ENCODE data around the gene MAD1L1. TPM values are rescaled to one million over a fixed set of nuclear protein-coding genes. Genes with fewer than 3 reads are reported as not detected.
"Not testable (repeated sequence)": the region's sequence is repeated elsewhere in the genome, so short reads cannot be mapped to it uniquely, and the experiment has no call there.

MAD1L1 gene
- total and polyA plus RNA-seq, 2 of the 8 experiments (the other 6 are each of a cell fraction or from before 2014, with no cell fraction given), result 40.4 to 44.6 TPM

GRCh38 chr7:1838911-1839531, 393.7 kb downstream of the MAD1L1 start:
- H3K4me1 ChIP-seq (replicated peaks in 1 of 4; ENCODE audit: control insufficient read depth in 3 of 4, insufficient read depth in 4 of 4, low read length in 3 of 4); H3K27ac ChIP-seq (ENCODE audit: low read depth, low read length); H3K23ac ChIP-seq (ENCODE audit: insufficient read length); H3K14ac ChIP-seq (ENCODE audit: insufficient read length); H3K79me1 ChIP-seq (ENCODE audit: low read depth, low read length); H3K9me3 ChIP-seq (ENCODE audit: insufficient read depth in 2 of 2, low read depth in 1 of 2, low read length in 1 of 2); H4K20me1 ChIP-seq (replicated peaks in 1 of 2; ENCODE audit: control insufficient read depth in 1 of 2, insufficient read depth in 2 of 2, low read length in 2 of 2); H3K4me2 ChIP-seq (ENCODE audit: insufficient read depth in 1 of 2, low read depth in 2 of 2, low read length in 2 of 2); H2AFZ ChIP-seq (ENCODE audit: low read length); H2BK12ac ChIP-seq (ENCODE audit: low read depth, low read length); H2BK15ac ChIP-seq (ENCODE audit: low read length); H3K4ac ChIP-seq (replicated peaks; ENCODE audit: insufficient read length, low read depth, low read length); H4K5ac ChIP-seq (ENCODE audit: insufficient read length, low read depth, low read length); H3K56ac ChIP-seq (replicated peaks; ENCODE audit: insufficient read length, low read depth, low read length); H3K9ac ChIP-seq (replicated peaks in 1 of 4; ENCODE audit: extremely low read depth in 1 of 4, low read depth in 3 of 4, low read length in 3 of 4); H2AK5ac ChIP-seq (ENCODE audit: low read depth, low read length); H3K18ac ChIP-seq (ENCODE audit: extremely low read depth, low read length); H3K27me3 ChIP-seq (replicated peaks in 1 of 4; ENCODE audit: control insufficient read depth in 3 of 4, extremely low read depth in 1 of 4, insufficient read depth in 3 of 4, low read length in 3 of 4); H3K4me3 ChIP-seq (ENCODE audit: extremely low read depth in 1 of 4, insufficient read depth in 2 of 4, low read depth in 3 of 4, low read length in 4 of 4); DNase-seq (ENCODE audit: low read depth in 1 of 2, low spot score in 2 of 2); H2BK5ac ChIP-seq (ENCODE audit: low read depth, low read length); H3K79me2 ChIP-seq (ENCODE audit: control insufficient read depth in 1 of 2, insufficient read depth in 2 of 2, low read length in 2 of 2); H2BK20ac ChIP-seq (ENCODE audit: low read length); H4K91ac ChIP-seq (replicated peaks; ENCODE audit: insufficient read length, low read length); H3K36me3 ChIP-seq (ENCODE audit: control insufficient read depth in 2 of 4, insufficient read depth in 4 of 4, low read length in 3 of 4); FAIRE-seq; POLR2A ChIA-PET (ENCODE audit: partially characterized antibody); CTCF ChIA-PET (ENCODE audit: partially characterized antibody); H3K23me2 ChIP-seq (ENCODE audit: low read depth, low read length); H4K8ac ChIP-seq (ENCODE audit: extremely low read depth, insufficient read depth, low read length); H2BK120ac ChIP-seq (replicated peaks; ENCODE audit: low read depth, low read length): not testable (repeated sequence)
- WGBS, 2 experiments (ENCODE audit: extremely low coverage in 1 of 2, insufficient coverage in 1 of 2, insufficient read length in 1 of 2, insufficient replicate concordance in 2 of 2, low coverage in 1 of 2, low lambda C conversion rate in 2 of 2, missing lambda C conversion rate in 1 of 2), result 98% methylated on average over 12 of the region's 21 CpGs; no CpG with 5 or more reads in 1 of the 2 experiments

GRCh38 chr7:1838544-1838872, 394.2 kb downstream of the MAD1L1 start:
- H2BK15ac ChIP-seq (ENCODE audit: low read length); DNase-seq (ENCODE audit: low read depth in 1 of 2, low spot score in 2 of 2); H2BK120ac ChIP-seq (replicated peaks; ENCODE audit: low read depth, low read length); H3K4me1 ChIP-seq (replicated peaks in 1 of 4; ENCODE audit: control insufficient read depth in 3 of 4, insufficient read depth in 4 of 4, low read length in 3 of 4); H3K23me2 ChIP-seq (ENCODE audit: low read depth, low read length); POLR2A ChIA-PET (ENCODE audit: partially characterized antibody); H3K9ac ChIP-seq (replicated peaks in 1 of 4; ENCODE audit: extremely low read depth in 1 of 4, low read depth in 3 of 4, low read length in 3 of 4); H3K27me3 ChIP-seq (replicated peaks in 1 of 4; ENCODE audit: control insufficient read depth in 3 of 4, extremely low read depth in 1 of 4, insufficient read depth in 3 of 4, low read length in 3 of 4); H3K4me2 ChIP-seq (ENCODE audit: insufficient read depth in 1 of 2, low read depth in 2 of 2, low read length in 2 of 2); H4K5ac ChIP-seq (ENCODE audit: insufficient read length, low read depth, low read length); H2BK12ac ChIP-seq (ENCODE audit: low read depth, low read length); H3K4me3 ChIP-seq (ENCODE audit: extremely low read depth in 1 of 4, insufficient read depth in 2 of 4, low read depth in 3 of 4, low read length in 4 of 4); H2BK5ac ChIP-seq (ENCODE audit: low read depth, low read length); H3K4ac ChIP-seq (replicated peaks; ENCODE audit: insufficient read length, low read depth, low read length); H3K9me3 ChIP-seq (ENCODE audit: insufficient read depth in 2 of 2, low read depth in 1 of 2, low read length in 1 of 2); H3K14ac ChIP-seq (ENCODE audit: insufficient read length); H3K36me3 ChIP-seq (ENCODE audit: control insufficient read depth in 2 of 4, insufficient read depth in 4 of 4, low read length in 3 of 4); H3K18ac ChIP-seq (ENCODE audit: extremely low read depth, low read length); H4K91ac ChIP-seq (replicated peaks; ENCODE audit: insufficient read length, low read length); FAIRE-seq; H3K23ac ChIP-seq (ENCODE audit: insufficient read length); H3K27ac ChIP-seq (ENCODE audit: low read depth, low read length); H3K79me2 ChIP-seq (ENCODE audit: control insufficient read depth in 1 of 2, insufficient read depth in 2 of 2, low read length in 2 of 2); H2BK20ac ChIP-seq (ENCODE audit: low read length); H2AK5ac ChIP-seq (ENCODE audit: low read depth, low read length); H2AFZ ChIP-seq (ENCODE audit: low read length); H4K20me1 ChIP-seq (replicated peaks in 1 of 2; ENCODE audit: control insufficient read depth in 1 of 2, insufficient read depth in 2 of 2, low read length in 2 of 2); H4K8ac ChIP-seq (ENCODE audit: extremely low read depth, insufficient read depth, low read length); H3K79me1 ChIP-seq (ENCODE audit: low read depth, low read length); H3K56ac ChIP-seq (replicated peaks; ENCODE audit: insufficient read length, low read depth, low read length): not testable (repeated sequence)
- CTCF ChIA-PET (ENCODE audit: partially characterized antibody), result interaction anchor here (0.9 to 1.1 kb wide), 2 partner anchors 25 to 71 kb away, joined by 4 to 5 read pairs; no protein-coding TSS in a partner anchor
- 94% methylated on average over 13 of the region's 13 CpGs; no CpG with 5 or more reads in 1 of the 2 experiments for WGBS, 2 experiments (ENCODE audit: extremely low coverage in 1 of 2, insufficient coverage in 1 of 2, insufficient read length in 1 of 2, insufficient replicate concordance in 2 of 2, low coverage in 1 of 2, low lambda C conversion rate in 2 of 2, missing lambda C conversion rate in 1 of 2)
